Ureter (tissue), 1 donor: Measurements from ENCODE around the gene ACVR2A. TPM values are rescaled to one million over a fixed set of nuclear protein-coding genes. Genes with fewer than 3 reads are reported as not detected.

Source experiments
- DNase-seq: peaks from one replicate; pipeline ENCODE4 v3.0.0-alpha.2; 2020; ENCODE audit warnings: low spot score
- total RNA-seq: library from RNA; stranded (reverse); gene quantifications from one replicate; pipeline ENCODE4 v1.2.4, GENCODE V29; 2023
- donor health status: DM: yes; HTN: yes; CAD: no.

ACVR2A gene
- total RNA-seq, 1 donor from 2014 or later, result 32.7 TPM

GRCh38 chr2:147924647-147925046 lies 79.8 kb downstream of the ACVR2A start:
- no peak for DNase-seq

- DNase-seq, result no peak
Observed at GRCh38 chr2:147925886-147926285, 81.1 kb downstream of the ACVR2A start.

- DNase-seq, result no peak
Observed at GRCh38 chr2:147927053-147927588, 82.3 kb downstream of the ACVR2A start.

GRCh38 chr2:147933931-147934330 lies 89.1 kb downstream of the ACVR2A start:
- DNase-seq, result no peak

GRCh38 chr2:147934881-147935620 lies 90.2 kb downstream of the ACVR2A start:
- DNase-seq, result no peak

- no peak for DNase-seq
Observed at GRCh38 chr2:147937744-147938349, 93.0 kb downstream of the ACVR2A start.

GRCh38 chr2:147939313-147939712 lies 94.5 kb downstream of the ACVR2A start:
- DNase-seq, result no peak

- no peak for DNase-seq
Observed at GRCh38 chr2:147945660-147946059, 100.8 kb downstream of the ACVR2A start.

- no peak for DNase-seq
Observed at GRCh38 chr2:147952118-147952517, 107.3 kb downstream of the ACVR2A start.

- no peak for DNase-seq
Observed at GRCh38 chr2:147968571-147968970, 123.7 kb downstream of the ACVR2A start.

- no peak for DNase-seq
Observed at GRCh38 chr2:147976102-147976501, 131.3 kb downstream of the ACVR2A start.

GRCh38 chr2:147977679-147978078 lies 132.8 kb downstream of the ACVR2A start:
- no peak for DNase-seq

Other genes with a start within 250 kb of the ACVR2A start
- 47.6 TPM for gene ORC4, start 175.7 kb downstream of the ACVR2A start, total RNA-seq
- gene MBD5, start 176.1 kb downstream of the ACVR2A start, total RNA-seq, result 82.4 TPM